OCI-LY1 (cell line): ENCODE measurements around the gene COL9A1.

Experiments used
- H2AFZ ChIP-seq: fragments of 200-600 bp; sonication (generic), shearing (Covaris generic); 2 replicates; pipeline ENCODE4 v1.6.0; 2014; ENCODE audit warnings: antibody characterized with exemption, mild to moderate bottlenecking, low read length
- H3F3A ChIP-seq: fragments of 200-600 bp; sonication (generic), shearing (Covaris generic); 2 replicates; pipeline ENCODE4 v1.6.0; 2014; ENCODE audit warnings: mild to moderate bottlenecking, antibody characterized with exemption, low read length, moderate library complexity; ENCODE audit not compliant: insufficient read depth
- H3K27ac ChIP-seq: fragments of 200-600 bp; sonication (generic); 2 replicates; pipeline ENCODE4 v1.5.1; 2014; ENCODE audit warnings: low read length, mixed run types, mild to moderate bottlenecking, low read depth; ENCODE audit not compliant: poor library complexity, severe bottlenecking
- H3K27me3 ChIP-seq: fragments of 200-600 bp; sonication (generic); 2 replicates; pipeline ENCODE4 v1.6.0; 2014; ENCODE audit warnings: antibody characterized with exemption, mild to moderate bottlenecking, low read length, moderate library complexity; ENCODE audit not compliant: insufficient read depth
- H3K36me3 ChIP-seq: fragments of 200-600 bp; sonication (generic); 2 replicates; pipeline ENCODE4 v1.6.1; 2014; ENCODE audit warnings: mild to moderate bottlenecking, antibody characterized with exemption, low read length, moderate library complexity, mixed read lengths; ENCODE audit not compliant: insufficient read depth
- H3K4me1 ChIP-seq: fragments of 200-600 bp; sonication (generic); 2 replicates; pipeline ENCODE4 v1.5.1; 2014; ENCODE audit warnings: mild to moderate bottlenecking, low read length, moderate library complexity; ENCODE audit not compliant: insufficient read depth, severe bottlenecking
- H3K4me2 ChIP-seq: fragments of 200-600 bp; sonication (generic), shearing (Covaris generic); 2 replicates; pipeline ENCODE4 v1.6.1; 2014; ENCODE audit warnings: low read length
- H3K4me3 ChIP-seq: fragments of 200-600 bp; sonication (generic); 2 replicates; pipeline ENCODE4 v1.5.1; 2014; ENCODE audit warnings: low read length, low read depth, mild to moderate bottlenecking, mixed read lengths; ENCODE audit not compliant: poor library complexity, severe bottlenecking
- H3K79me2 ChIP-seq: fragments of 200-600 bp; shearing (Covaris generic); 2 replicates; pipeline ENCODE4 v1.6.1; 2016; ENCODE audit warnings: mixed run types, low read length, mixed read lengths; ENCODE audit not compliant: insufficient read depth
- H3K9ac ChIP-seq: fragments of 200-600 bp; sonication (generic), shearing (Covaris generic); 2 replicates; pipeline ENCODE4 v1.6.1; 2014; ENCODE audit warnings: mild to moderate bottlenecking, low read length, mixed read lengths
- H3K9me2 ChIP-seq: fragments of 200-600 bp; sonication (generic), shearing (Covaris generic); 2 replicates; pipeline ENCODE4 v1.6.1; 2014; ENCODE audit warnings: low read depth, mild to moderate bottlenecking, low read length, mixed read lengths
- H3K9me3 ChIP-seq: fragments of 200-600 bp; shearing (Covaris generic); 2 replicates; pipeline ENCODE4 v1.6.1; 2014; ENCODE audit warnings: low read length, mixed read lengths
- H4K20me1 ChIP-seq: fragments of 200-600 bp; sonication (generic), shearing (Covaris generic); 2 replicates; pipeline ENCODE4 v1.6.0; 2016; ENCODE audit warnings: mild to moderate bottlenecking, low read length; ENCODE audit not compliant: insufficient read depth
- EZH2 ChIP-seq: fragments of 200-600 bp; sonication (generic), shearing (Covaris generic); IDR thresholded peaks from 2 replicates; pipeline ENCODE4 v1.8.0; 2017; ENCODE audit warnings: borderline replicate concordance, mixed run types, mild to moderate bottlenecking, antibody characterized with exemption, low read length, moderate library complexity, mixed read lengths
- TF ChIP-seq, protein P1 (sequence below): fragments of 200-600 bp; sonication (generic), shearing (Covaris generic); IDR thresholded peaks from 2 replicates; pipeline ENCODE4 v1.5.1; 2017; ENCODE audit warnings: mild to moderate bottlenecking, antibody characterized with exemption, low read length, moderate library complexity, mixed read lengths

COL9A1 gene

DNA sequence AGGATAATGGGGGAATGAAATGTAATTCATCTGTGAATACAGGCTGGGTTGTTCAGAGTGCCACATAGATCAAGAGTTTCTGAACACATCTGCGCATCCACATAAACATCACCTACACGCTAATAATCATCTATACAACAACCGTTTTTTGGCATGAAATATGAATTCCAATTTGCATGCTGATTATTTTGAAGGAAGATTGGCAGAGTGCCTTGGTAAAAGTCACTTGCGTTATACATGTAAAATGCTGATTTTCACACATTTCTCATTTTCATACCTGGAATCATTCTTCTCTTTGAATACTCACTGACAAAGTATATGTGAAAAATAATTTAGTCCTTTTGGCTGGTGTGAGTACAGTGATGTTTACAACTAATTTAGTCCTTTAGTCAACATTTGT is 17.7 kb downstream of the COL9A1 start:
- Histone ChIP-seq H3K4me1 (no peaks in the 10 kb centered on the region), H3K9me2 (no peaks in the 10 kb centered on the region), H3K9me3 (no peaks in the 10 kb centered on the region), H3F3A (no peaks in the 10 kb centered on the region), H3K27ac (no peak overlapping the region), H3K4me2 (no peak overlapping the region), H3K4me3 (no peak overlapping the region), H2AFZ (no peak overlapping the region), H3K79me2 (no peaks in the 10 kb centered on the region), H3K9ac (no peak overlapping the region), H3K27me3 (no peaks in the 10 kb centered on the region), H4K20me1 (no peaks in the 10 kb centered on the region), H3K36me3 (no peaks in the 10 kb centered on the region)
- TF ChIP-seq, protein P1, sequence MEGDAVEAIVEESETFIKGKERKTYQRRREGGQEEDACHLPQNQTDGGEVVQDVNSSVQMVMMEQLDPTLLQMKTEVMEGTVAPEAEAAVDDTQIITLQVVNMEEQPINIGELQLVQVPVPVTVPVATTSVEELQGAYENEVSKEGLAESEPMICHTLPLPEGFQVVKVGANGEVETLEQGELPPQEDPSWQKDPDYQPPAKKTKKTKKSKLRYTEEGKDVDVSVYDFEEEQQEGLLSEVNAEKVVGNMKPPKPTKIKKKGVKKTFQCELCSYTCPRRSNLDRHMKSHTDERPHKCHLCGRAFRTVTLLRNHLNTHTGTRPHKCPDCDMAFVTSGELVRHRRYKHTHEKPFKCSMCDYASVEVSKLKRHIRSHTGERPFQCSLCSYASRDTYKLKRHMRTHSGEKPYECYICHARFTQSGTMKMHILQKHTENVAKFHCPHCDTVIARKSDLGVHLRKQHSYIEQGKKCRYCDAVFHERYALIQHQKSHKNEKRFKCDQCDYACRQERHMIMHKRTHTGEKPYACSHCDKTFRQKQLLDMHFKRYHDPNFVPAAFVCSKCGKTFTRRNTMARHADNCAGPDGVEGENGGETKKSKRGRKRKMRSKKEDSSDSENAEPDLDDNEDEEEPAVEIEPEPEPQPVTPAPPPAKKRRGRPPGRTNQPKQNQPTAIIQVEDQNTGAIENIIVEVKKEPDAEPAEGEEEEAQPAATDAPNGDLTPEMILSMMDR = no peak

DNA sequence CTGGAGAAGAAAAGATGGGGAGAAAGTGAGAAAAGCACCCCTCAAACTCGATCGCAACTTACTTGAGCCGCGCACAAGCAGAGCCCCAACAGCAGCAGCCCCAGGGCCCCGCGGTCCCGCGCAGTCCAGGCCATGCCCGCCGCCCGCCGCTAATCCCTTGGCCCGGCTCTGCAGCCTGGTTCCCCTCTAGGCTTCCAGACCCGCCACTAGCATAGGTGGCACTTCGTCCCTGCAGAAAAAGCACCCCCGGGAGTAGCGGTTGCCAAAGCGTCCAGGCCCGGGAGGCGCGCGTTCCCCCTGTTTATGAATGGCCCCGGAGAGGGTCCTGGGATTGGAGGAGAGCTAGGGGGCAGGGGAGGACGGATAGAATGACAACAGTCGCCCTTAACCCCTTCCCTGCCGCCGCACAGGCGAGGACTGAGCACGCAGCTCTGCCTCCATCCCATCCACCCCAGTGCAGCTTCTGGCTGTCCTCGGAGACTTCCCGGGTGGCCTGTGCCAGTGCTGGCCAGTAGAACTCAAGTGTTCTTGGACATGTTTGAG is 19.9 kb downstream of the COL9A1 start:
- no peaks in the 10 kb centered on the region for H3K4me1 ChIP-seq
- H3K27me3 ChIP-seq = no peaks in the 10 kb centered on the region
- H3K27ac ChIP-seq = no peak overlapping the region
- H3K79me2 ChIP-seq = no peaks in the 10 kb centered on the region
- H3K9me2 ChIP-seq = no peaks in the 10 kb centered on the region
- H2AFZ ChIP-seq = no peak overlapping the region
- no peaks in the 10 kb centered on the region for H4K20me1 ChIP-seq
- no peaks in the 10 kb centered on the region for H3F3A ChIP-seq
- no peak for TF ChIP-seq EZH2
- H3K9me3 ChIP-seq = no peaks in the 10 kb centered on the region
- no peaks in the 10 kb centered on the region for H3K36me3 ChIP-seq
- H3K4me3 ChIP-seq = no peak overlapping the region
- H3K9ac ChIP-seq = no peak overlapping the region
- no peak overlapping the region for H3K4me2 ChIP-seq

DNA sequence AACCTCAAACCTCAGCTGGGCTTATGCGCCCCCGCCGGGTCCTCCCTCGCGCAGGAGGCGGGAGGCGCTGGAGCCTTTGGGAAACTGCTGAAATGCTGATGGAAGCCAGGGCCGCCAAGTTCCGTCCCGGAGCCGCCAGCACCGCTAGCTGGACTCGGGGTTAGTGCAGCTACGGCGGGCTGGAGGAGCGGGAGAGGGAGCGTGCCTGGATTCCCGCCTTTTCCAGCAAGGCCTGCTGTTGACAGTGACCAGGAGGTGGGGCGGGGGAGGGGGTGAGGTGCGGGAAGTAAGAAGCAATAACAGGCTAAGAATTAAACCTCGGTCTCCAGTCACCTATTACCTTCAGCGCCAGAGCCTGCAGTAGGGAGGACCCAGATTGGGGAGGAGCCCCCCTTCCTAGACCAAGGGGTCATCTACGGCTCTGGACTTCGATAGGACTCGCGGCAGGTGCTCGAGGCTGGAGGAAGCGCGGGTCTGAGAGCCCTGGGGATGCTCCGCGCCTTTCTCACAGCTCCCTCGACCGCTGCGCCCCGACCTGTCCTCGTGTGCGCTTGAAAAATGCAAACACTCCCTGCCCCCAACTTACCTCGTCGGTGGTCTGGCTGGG is 20.5 kb downstream of the COL9A1 start:
- H2AFZ ChIP-seq = no peak overlapping the region
- H3K36me3 ChIP-seq = no peaks in the 10 kb centered on the region
- no peak overlapping the region for H3K27ac ChIP-seq
- H3F3A ChIP-seq = no peaks in the 10 kb centered on the region
- no peaks in the 10 kb centered on the region for H3K27me3 ChIP-seq
- no peak overlapping the region for H3K9ac ChIP-seq
- H4K20me1 ChIP-seq = no peaks in the 10 kb centered on the region
- no peak overlapping the region for H3K4me3 ChIP-seq
- no peaks in the 10 kb centered on the region for H3K9me3 ChIP-seq
- H3K4me2 ChIP-seq = no peak overlapping the region
- no peaks in the 10 kb centered on the region for H3K9me2 ChIP-seq
- TF ChIP-seq, protein P1 = no peak
- no peak for TF ChIP-seq EZH2
- H3K79me2 ChIP-seq = no peaks in the 10 kb centered on the region
- no peaks in the 10 kb centered on the region for H3K4me1 ChIP-seq

DNA sequence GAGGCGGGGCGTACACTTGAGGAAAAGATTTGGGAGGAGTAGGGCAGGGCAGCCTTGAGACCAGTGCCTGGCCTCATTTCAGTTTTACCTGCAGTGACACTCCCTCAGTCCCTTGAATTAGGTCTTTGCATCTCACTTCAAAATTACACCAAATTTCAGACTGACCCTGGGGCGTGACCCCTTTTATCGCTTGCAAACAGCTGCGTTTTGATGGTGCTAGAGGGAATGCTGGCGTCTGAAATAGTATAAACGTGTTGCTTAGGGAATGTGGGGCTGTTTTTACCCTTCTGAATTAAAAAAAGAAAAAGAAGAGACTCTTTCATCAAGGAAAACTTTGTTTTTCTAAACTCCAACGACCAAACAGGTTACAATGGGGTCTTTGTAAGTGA is 21.0 kb downstream of the COL9A1 start:
- no peaks in the 10 kb centered on the region for H3K4me1 ChIP-seq
- no peaks in the 10 kb centered on the region for H3K9me2 ChIP-seq
- H3K4me3 ChIP-seq = no peak overlapping the region
- no peaks in the 10 kb centered on the region for H3K36me3 ChIP-seq
- no peaks in the 10 kb centered on the region for H3K79me2 ChIP-seq
- no peak overlapping the region for H2AFZ ChIP-seq
- H3K9ac ChIP-seq = no peak overlapping the region
- H3K27ac ChIP-seq = no peak overlapping the region
- no peak for TF ChIP-seq EZH2
- no peak overlapping the region for H3K4me2 ChIP-seq
- H3K27me3 ChIP-seq = no peaks in the 10 kb centered on the region
- H3K9me3 ChIP-seq = no peaks in the 10 kb centered on the region
- no peaks in the 10 kb centered on the region for H4K20me1 ChIP-seq
- no peaks in the 10 kb centered on the region for H3F3A ChIP-seq
